OCI-LY7 (cell line): Measurements from ENCODE around the gene TTC9B. TPM values are rescaled to one million over a fixed set of nuclear protein-coding genes. Genes with fewer than 3 reads are reported as not detected.

Source experiments
- BruUV-seq: library from RNA; stranded (reverse); fragments of 400-500 nt; replicated peaks from 2 replicates; lab custom pipeline; 2021; lab: Mats Ljungman, UMichigan
- CTCF ChIA-PET: fragments of 300-600 bp; sonication (Branson Sonifier 250); formaldehyde crosslinking; loops from one replicate; lab custom pipeline; 2022; ENCODE audit warnings: antibody characterized with exemption; ENCODE audit not compliant: unreplicated experiment; lab: Charles Lee
- POLR2A ChIA-PET: fragments of 300-600 bp; sonication (Branson Sonifier 250); formaldehyde crosslinking; loops from one replicate; lab custom pipeline; 2022; ENCODE audit warnings: antibody characterized with exemption; lab: Charles Lee
- DNase-seq: peaks from one replicate; pipeline ENCODE4 v3.0.0-alpha.2; 2015; ENCODE audit warnings: low spot score
- H2AFZ ChIP-seq: fragments of 200-600 bp; sonication (generic), shearing (Covaris generic); 2 replicates; pipeline ENCODE4 v1.6.1; 2014; ENCODE audit warnings: mild to moderate bottlenecking, antibody characterized with exemption, low read length, moderate library complexity
- H3K27ac ChIP-seq: fragments of 200-600 bp; sonication (generic); 2 replicates; pipeline ENCODE4 v1.5.1; 2014; ENCODE audit warnings: mixed run types, low read depth, mild to moderate bottlenecking, moderate library complexity, low read length, inconsistent platforms; ENCODE audit not compliant: poor library complexity, severe bottlenecking
- H3K36me3 ChIP-seq: fragments of 200-600 bp; sonication (generic); 2 replicates; pipeline ENCODE4 v1.6.1; 2014; ENCODE audit warnings: mild to moderate bottlenecking, antibody characterized with exemption, low read length, moderate library complexity, mixed read lengths; ENCODE audit not compliant: insufficient read depth
- H3K4me1 ChIP-seq: fragments of 200-600 bp; sonication (generic); 2 replicates; pipeline ENCODE4 v1.5.1; 2014; ENCODE audit warnings: mild to moderate bottlenecking, low read length; ENCODE audit not compliant: insufficient read depth, poor library complexity, severe bottlenecking
- H3K4me2 ChIP-seq: fragments of 200-600 bp; sonication (generic); 2 replicates; pipeline ENCODE4 v1.6.1; 2014; ENCODE audit warnings: mild to moderate bottlenecking, low read length
- H3K4me3 ChIP-seq: fragments of 200-600 bp; sonication (generic); 2 replicates; pipeline ENCODE4 v1.5.1; 2014; ENCODE audit warnings: mild to moderate bottlenecking, low read depth, low read length; ENCODE audit not compliant: poor library complexity, severe bottlenecking
- H3K79me2 ChIP-seq: fragments of 200-600 bp; sonication (generic); 2 replicates; pipeline ENCODE4 v1.6.1; 2016; ENCODE audit warnings: low read depth, mild to moderate bottlenecking, low read length, moderate library complexity, mixed read lengths; ENCODE audit not compliant: insufficient read depth
- H3K9me2 ChIP-seq: fragments of 200-600 bp; sonication (generic); 2 replicates; pipeline ENCODE4 v1.6.1; 2016; ENCODE audit warnings: mild to moderate bottlenecking, low read length, mixed read lengths; ENCODE audit not compliant: insufficient read depth
- H3K9me3 ChIP-seq: fragments of 200-600 bp; sonication (generic); 2 replicates; pipeline ENCODE4 v1.6.1; 2014; ENCODE audit warnings: mild to moderate bottlenecking, mixed run types, low read length, mixed read lengths
- H4K20me1 ChIP-seq: fragments of 200-600 bp; sonication (generic); 2 replicates; pipeline ENCODE4 v1.6.1; 2014; ENCODE audit warnings: mild to moderate bottlenecking, antibody characterized with exemption, low read length, moderate library complexity, mixed read lengths; ENCODE audit not compliant: insufficient read depth
- EZH2phosphoT487 ChIP-seq: fragments of 200-600 bp; sonication (generic); IDR thresholded peaks from 2 replicates; pipeline ENCODE4 v1.6.1; 2018; ENCODE audit warnings: low read depth, borderline replicate concordance, mild to moderate bottlenecking, mixed run types, antibody characterized with exemption, low read length, moderate library complexity, mixed read lengths
- intact Hi-C: fragments of 100-400 bp; cut with micrococcal nuclease; formaldehyde crosslinking; loops from one replicate; pipeline ENCODE4 v1.10.0; 2022; ENCODE audit not compliant: unreplicated experiment
- total RNA-seq, 2 experiments: library from RNA; depleted of rRNA in 1 of 2; stranded (reverse); fragments of >200 nt in 1 of 2; shearing (Covaris generic) in 1 of 2; gene quantifications; 2 replicates each; pipeline ENCODE4 v1.2.3, GENCODE V29; 2014 to 2022
- TF ChIP-seq, protein P1 (sequence below): fragments of 200-600 bp; sonication (generic); conservative IDR thresholded peaks from 2 replicates; pipeline ENCODE4 v1.5.1; 2014; ENCODE audit warnings: mild to moderate bottlenecking, antibody characterized with exemption, low read length, moderate library complexity, mixed read lengths

The TTC9B gene
- total RNA-seq, 2 experiments from 2014 or later: not detected

DNA sequence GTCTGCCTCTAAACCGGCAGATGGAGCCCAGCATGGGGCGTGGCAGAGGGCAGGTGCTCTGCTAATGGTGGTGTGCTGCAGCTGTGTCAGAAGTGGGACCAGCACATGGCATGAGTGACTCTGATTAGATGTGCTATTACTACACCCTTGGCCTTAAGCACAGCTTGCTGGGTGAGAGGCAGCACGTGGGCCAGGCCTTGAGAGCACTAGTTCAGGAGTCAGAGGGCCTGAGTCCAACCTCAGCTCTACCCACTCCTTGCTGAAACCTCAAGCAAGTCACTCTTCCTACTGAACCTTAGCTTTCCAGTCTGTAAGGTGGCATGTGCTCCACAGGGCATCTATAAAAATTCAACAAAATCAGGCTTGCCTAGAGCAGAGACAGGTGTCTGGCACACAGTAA, 44.2 kb upstream of the TTC9B start:
- CTCF ChIA-PET: no interaction called here
- intact Hi-C loops: no loop called here

DNA sequence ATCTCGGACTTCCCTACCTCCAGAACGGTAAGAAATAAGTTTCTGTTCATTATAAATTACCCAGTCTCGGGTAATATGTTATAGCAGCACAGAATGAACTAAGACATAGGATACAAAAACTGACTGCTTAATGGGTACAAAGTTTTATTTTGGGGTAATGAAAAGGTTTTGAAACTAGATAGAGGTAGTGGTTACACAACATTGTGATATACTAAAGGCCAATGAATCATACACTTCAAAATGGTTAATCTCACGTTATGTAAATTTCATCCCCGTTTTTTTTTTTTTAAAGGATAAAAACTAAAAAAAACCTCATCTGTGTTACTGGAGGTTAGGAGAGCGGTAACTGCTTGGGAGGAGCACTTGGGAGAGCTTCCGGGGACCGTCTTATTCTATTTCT, 43.4 kb upstream of the TTC9B start:
- Histone ChIP-seq H3K4me3 (no peak overlapping the region), H3K9me2 (no peaks in the 10 kb centered on the region), H2AFZ (no peak overlapping the region), H3K27ac (no peak overlapping the region), H3K9me3 (no peaks in the 10 kb centered on the region), H3K4me1 (no peaks in the 10 kb centered on the region), H3K4me2 (no peak overlapping the region), H4K20me1 (no peaks in the 10 kb centered on the region), H3K79me2 (peaks cover 13% of the 10 kb centered on the region; the same call in 1 of the 2 replicates), H3K36me3 (peaks cover 57% of the 10 kb centered on the region)
- DNase-seq: no peak
- POLR2A ChIA-PET: interaction anchor here (0.6 kb wide), 1 partner anchor 65 kb away, joined by 5 read pairs; no protein-coding TSS in a partner anchor
- TF ChIP-seq, protein P1, sequence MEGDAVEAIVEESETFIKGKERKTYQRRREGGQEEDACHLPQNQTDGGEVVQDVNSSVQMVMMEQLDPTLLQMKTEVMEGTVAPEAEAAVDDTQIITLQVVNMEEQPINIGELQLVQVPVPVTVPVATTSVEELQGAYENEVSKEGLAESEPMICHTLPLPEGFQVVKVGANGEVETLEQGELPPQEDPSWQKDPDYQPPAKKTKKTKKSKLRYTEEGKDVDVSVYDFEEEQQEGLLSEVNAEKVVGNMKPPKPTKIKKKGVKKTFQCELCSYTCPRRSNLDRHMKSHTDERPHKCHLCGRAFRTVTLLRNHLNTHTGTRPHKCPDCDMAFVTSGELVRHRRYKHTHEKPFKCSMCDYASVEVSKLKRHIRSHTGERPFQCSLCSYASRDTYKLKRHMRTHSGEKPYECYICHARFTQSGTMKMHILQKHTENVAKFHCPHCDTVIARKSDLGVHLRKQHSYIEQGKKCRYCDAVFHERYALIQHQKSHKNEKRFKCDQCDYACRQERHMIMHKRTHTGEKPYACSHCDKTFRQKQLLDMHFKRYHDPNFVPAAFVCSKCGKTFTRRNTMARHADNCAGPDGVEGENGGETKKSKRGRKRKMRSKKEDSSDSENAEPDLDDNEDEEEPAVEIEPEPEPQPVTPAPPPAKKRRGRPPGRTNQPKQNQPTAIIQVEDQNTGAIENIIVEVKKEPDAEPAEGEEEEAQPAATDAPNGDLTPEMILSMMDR: no peak
- no peak for TF ChIP-seq EZH2phosphoT487
- intact Hi-C loops: no loop called here
- CTCF ChIA-PET: no interaction called here
- no TSS peak for BruUV-seq

More for the DNA sequence above, 44.2 kb upstream of the TTC9B start:
- no peak overlapping the region for H3K4me3 ChIP-seq
- no TSS peak for BruUV-seq
- H4K20me1 ChIP-seq: no peaks in the 10 kb centered on the region; the same call in 1 of the 2 replicates
- H3K36me3 ChIP-seq: peaks cover 50% of the 10 kb centered on the region
- H3K27ac ChIP-seq: no peak overlapping the region
- no peaks in the 10 kb centered on the region for H3K9me3 ChIP-seq
- H3K4me1 ChIP-seq: peaks cover under 1% of the 10 kb centered on the region
- POLR2A ChIA-PET: interaction anchor here (0.6 kb wide), 1 partner anchor 65 kb away, joined by 5 read pairs; no protein-coding TSS in a partner anchor
- H3K9me2 ChIP-seq: no peaks in the 10 kb centered on the region
- peaks cover 13% of the 10 kb centered on the region; the same call in 1 of the 2 replicates for H3K79me2 ChIP-seq
- DNase-seq: no peak
- TF ChIP-seq EZH2phosphoT487: no peak
- TF ChIP-seq, protein P1: no peak
- no peak overlapping the region for H3K4me2 ChIP-seq
- no peak overlapping the region for H2AFZ ChIP-seq

DNA sequence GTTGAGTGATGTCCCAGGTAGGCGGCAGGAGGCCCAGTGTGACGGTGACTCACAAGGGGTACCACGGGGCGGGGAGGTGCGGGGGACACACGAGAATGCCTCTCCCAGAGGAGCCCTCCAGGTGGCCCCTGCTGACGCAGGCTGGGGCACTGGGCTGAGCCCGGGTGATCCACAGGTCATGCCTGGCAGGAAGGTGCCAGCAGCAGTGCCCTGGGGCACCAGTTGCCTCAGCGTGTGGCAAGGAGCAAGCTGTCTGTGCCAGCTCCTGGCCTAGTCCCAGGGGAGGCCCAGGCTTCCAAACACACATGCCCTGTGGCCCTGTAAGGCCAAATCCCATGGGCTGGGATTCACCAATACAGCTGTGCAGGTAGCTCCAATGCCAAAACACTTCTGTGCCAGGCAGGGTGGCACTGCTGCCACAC, 38.9 kb upstream of the TTC9B start:
- TF ChIP-seq EZH2phosphoT487: no peak
- TF ChIP-seq, protein P1: no peak
- Histone ChIP-seq H3K4me2 (no peak overlapping the region), H3K36me3 (peaks cover 68% of the 10 kb centered on the region), H3K79me2 (peaks cover 13% of the 10 kb centered on the region; the same call in 1 of the 2 replicates), H3K4me1 (no peaks in the 10 kb centered on the region), H3K4me3 (no peak overlapping the region), H3K9me3 (no peaks in the 10 kb centered on the region), H4K20me1 (no peaks in the 10 kb centered on the region), H2AFZ (no peak overlapping the region), H3K9me2 (no peaks in the 10 kb centered on the region), H3K27ac (no peak overlapping the region)
- CTCF ChIA-PET: interaction anchor here (0.5 kb wide), 1 partner anchor 11 kb away, joined by 3 read pairs; no protein-coding TSS in a partner anchor
- POLR2A ChIA-PET: interaction anchor here (0.6 kb wide), 1 partner anchor 25 kb away, joined by 3 read pairs; no protein-coding TSS in a partner anchor
- BruUV-seq: no TSS peak
- intact Hi-C loops: no loop called here
- no peak for DNase-seq
